ENCODE results near the gene RAPSN. TPM values are rescaled to one million over a fixed set of nuclear protein-coding genes. Genes with fewer than 3 reads are reported as not detected.

RAPSN gene
- total RNA-seq, 2 experiments from 2014 or later = 0.48 to 0.50 TPM

GRCh38 chr11:47478651-47479329, 29.9 kb upstream of the RAPSN start:
- ChIA-PET POLR2A (interaction anchor here (0.5 to 0.6 kb wide), 2 partner anchors 44 to 153 kb away, joined by 3 to 4 read pairs; no protein-coding TSS in a partner anchor), CTCF (interaction anchor here (0.7 to 0.9 kb wide), 2 partner anchors 30 to 297 kb away, joined by 3 to 4 read pairs; partner anchors contain the start of gene RAPSN)
- no peaks in the 10 kb centered on the region for H3K9me3 Mint-ChIP-seq
- no peak overlapping the region for H3K27ac Mint-ChIP-seq
- H3K4me3 Mint-ChIP-seq = no peak overlapping the region
- H3K27me3 Mint-ChIP-seq = no peaks in the 10 kb centered on the region
- peaks cover 11% of the 10 kb centered on the region for H3K4me1 Mint-ChIP-seq
- H3K36me3 Mint-ChIP-seq (ENCODE audit: low read depth) = peaks cover 60% of the 10 kb centered on the region
- DNase-seq = no peak

GRCh38 chr11:47477753-47478152, 28.8 kb upstream of the RAPSN start:
- ChIA-PET POLR2A (no interaction called here), CTCF (interaction anchor here (0.9 kb wide), 1 partner anchor 296 kb away, joined by 4 read pairs; no protein-coding TSS in a partner anchor)
- H3K36me3 Mint-ChIP-seq (ENCODE audit: low read depth) = peaks cover 60% of the 10 kb centered on the region
- no peak overlapping the region for H3K27ac Mint-ChIP-seq
- no peaks in the 10 kb centered on the region for H3K9me3 Mint-ChIP-seq
- no peak for DNase-seq
- H3K4me1 Mint-ChIP-seq = peaks cover 11% of the 10 kb centered on the region
- H3K4me3 Mint-ChIP-seq = no peak overlapping the region
- no peaks in the 10 kb centered on the region for H3K27me3 Mint-ChIP-seq

GRCh38 chr11:47477323-47477722, 28.4 kb upstream of the RAPSN start:
- Mint-ChIP-seq H3K36me3 (ENCODE audit: low read depth) (peaks cover 60% of the 10 kb centered on the region), H3K27me3 (no peaks in the 10 kb centered on the region), H3K27ac (no peak overlapping the region), H3K9me3 (no peaks in the 10 kb centered on the region), H3K4me3 (no peak overlapping the region), H3K4me1 (peaks cover 11% of the 10 kb centered on the region)
- ChIA-PET POLR2A (no interaction called here), CTCF (interaction anchor here (1.1 kb wide), 1 partner anchor 138 kb away, joined by 3 read pairs; no protein-coding TSS in a partner anchor)
- DNase-seq = no peak

- Mint-ChIP-seq H3K4me3 (no peak overlapping the region), H3K36me3 (ENCODE audit: low read depth) (peaks cover 64% of the 10 kb centered on the region), H3K27me3 (no peaks in the 10 kb centered on the region), H3K9me3 (no peaks in the 10 kb centered on the region), H3K4me1 (peaks cover 5% of the 10 kb centered on the region), H3K27ac (no peak overlapping the region)
- ChIA-PET POLR2A (no interaction called here), CTCF (interaction anchor here (0.6 to 1.7 kb wide), 2 partner anchors 14 to 147 kb away, joined by 3 read pairs; no protein-coding TSS in a partner anchor)
- DNase-seq = no peak
Observed at GRCh38 chr11:47470671-47471070, 21.7 kb upstream of the RAPSN start.

GRCh38 chr11:47469361-47470179, 20.6 kb upstream of the RAPSN start:
- ChIA-PET POLR2A (no interaction called here), CTCF (no interaction called here)
- H3K9me3 Mint-ChIP-seq = no peaks in the 10 kb centered on the region
- no peak overlapping the region for H3K4me3 Mint-ChIP-seq
- DNase-seq = no peak
- peaks cover 5% of the 10 kb centered on the region for H3K4me1 Mint-ChIP-seq
- peaks cover 64% of the 10 kb centered on the region for H3K36me3 Mint-ChIP-seq (ENCODE audit: low read depth)
- H3K27me3 Mint-ChIP-seq = no peaks in the 10 kb centered on the region
- H3K27ac Mint-ChIP-seq = no peak overlapping the region

- H3K4me1 Mint-ChIP-seq = peaks cover 5% of the 10 kb centered on the region
- ChIA-PET CTCF (no interaction called here), POLR2A (no interaction called here)
- DNase-seq = no peak
- H3K4me3 Mint-ChIP-seq = no peak overlapping the region
- no peaks in the 10 kb centered on the region for H3K27me3 Mint-ChIP-seq
- H3K27ac Mint-ChIP-seq = peak overlapping the region; percentile 41
- H3K36me3 Mint-ChIP-seq (ENCODE audit: low read depth) = peaks cover 58% of the 10 kb centered on the region
- H3K9me3 Mint-ChIP-seq = no peaks in the 10 kb centered on the region
Observed at GRCh38 chr11:47468598-47469214, 19.8 kb upstream of the RAPSN start.

- no peaks in the 10 kb centered on the region for H3K27me3 Mint-ChIP-seq
- POLR2A ChIA-PET = no interaction called here
- peaks cover 49% of the 10 kb centered on the region for H3K36me3 Mint-ChIP-seq (ENCODE audit: low read depth)
- no peak for DNase-seq
- peak overlapping the region; percentile 33 for H3K27ac Mint-ChIP-seq
- no peaks in the 10 kb centered on the region for H3K9me3 Mint-ChIP-seq
- H3K4me1 Mint-ChIP-seq = peaks cover 5% of the 10 kb centered on the region
- CTCF ChIA-PET = interaction anchor here (0.6 kb wide), 1 partner anchor 193 kb away, joined by 3 read pairs; no protein-coding TSS in a partner anchor
- no peak overlapping the region for H3K4me3 Mint-ChIP-seq
Observed at GRCh38 chr11:47467357-47467756, 18.4 kb upstream of the RAPSN start.

- Mint-ChIP-seq H3K27me3 (no peaks in the 10 kb centered on the region), H3K4me3 (no peak overlapping the region), H3K36me3 (ENCODE audit: low read depth) (peaks cover 43% of the 10 kb centered on the region), H3K27ac (peak overlapping the region; percentile 60), H3K9me3 (no peaks in the 10 kb centered on the region), H3K4me1 (peaks cover 5% of the 10 kb centered on the region)
- ChIA-PET CTCF (no interaction called here), POLR2A (no interaction called here)
- no peak for DNase-seq
Observed at GRCh38 chr11:47466701-47467250, 17.8 kb upstream of the RAPSN start.

- no peaks in the 10 kb centered on the region for H3K9me3 Mint-ChIP-seq
- ChIA-PET POLR2A (no interaction called here), CTCF (no interaction called here)
- no peaks in the 10 kb centered on the region for H3K27me3 Mint-ChIP-seq
- no peak for DNase-seq
- H3K4me3 Mint-ChIP-seq = no peak overlapping the region
- peaks cover 37% of the 10 kb centered on the region for H3K36me3 Mint-ChIP-seq (ENCODE audit: low read depth)
- H3K27ac Mint-ChIP-seq = no peak overlapping the region
- H3K4me1 Mint-ChIP-seq = peaks cover 5% of the 10 kb centered on the region
Observed at GRCh38 chr11:47466201-47466600, 17.3 kb upstream of the RAPSN start.

- POLR2A ChIA-PET = no interaction called here
- no peak overlapping the region for H3K27ac Mint-ChIP-seq
Observed at GRCh38 chr11:47464483-47464882, 15.5 kb upstream of the RAPSN start.

GRCh38 chr11:47461876-47462275, 12.9 kb upstream of the RAPSN start:
- Mint-ChIP-seq H3K27me3 (no peaks in the 10 kb centered on the region), H3K9me3 (no peaks in the 10 kb centered on the region), H3K36me3 (ENCODE audit: low read depth) (peaks cover 7% of the 10 kb centered on the region), H3K27ac (no peak overlapping the region), H3K4me3 (no peak overlapping the region), H3K4me1 (no peaks in the 10 kb centered on the region)
- ChIA-PET POLR2A (no interaction called here), CTCF (interaction anchor here (1.1 kb wide), 1 partner anchor 8 kb away, joined by 4 read pairs; no protein-coding TSS in a partner anchor)
- no peak for DNase-seq

More at GRCh38 chr11:47464483-47464882, 15.5 kb upstream of the RAPSN start:
- DNase-seq = no peak
- H3K4me1 Mint-ChIP-seq = peaks cover 5% of the 10 kb centered on the region
- CTCF ChIA-PET = interaction anchor here (2.3 kb wide), 1 partner anchor 11 kb away, joined by 10 read pairs; no protein-coding TSS in a partner anchor
- no peaks in the 10 kb centered on the region for H3K27me3 Mint-ChIP-seq
- H3K36me3 Mint-ChIP-seq (ENCODE audit: low read depth) = peaks cover 27% of the 10 kb centered on the region
- H3K9me3 Mint-ChIP-seq = no peaks in the 10 kb centered on the region
- no peak overlapping the region for H3K4me3 Mint-ChIP-seq

GRCh38 chr11:47460571-47461235, 11.8 kb upstream of the RAPSN start:
- Mint-ChIP-seq H3K4me3 (no peak overlapping the region), H3K9me3 (no peaks in the 10 kb centered on the region), H3K27ac (peak overlapping the region; percentile 60), H3K4me1 (no peaks in the 10 kb centered on the region), H3K36me3 (ENCODE audit: low read depth) (peaks cover 7% of the 10 kb centered on the region), H3K27me3 (no peaks in the 10 kb centered on the region)
- ChIA-PET CTCF (no interaction called here), POLR2A (no interaction called here)
- DNase-seq = no peak
